ENCODE data around the gene APBA1.

DNA sequence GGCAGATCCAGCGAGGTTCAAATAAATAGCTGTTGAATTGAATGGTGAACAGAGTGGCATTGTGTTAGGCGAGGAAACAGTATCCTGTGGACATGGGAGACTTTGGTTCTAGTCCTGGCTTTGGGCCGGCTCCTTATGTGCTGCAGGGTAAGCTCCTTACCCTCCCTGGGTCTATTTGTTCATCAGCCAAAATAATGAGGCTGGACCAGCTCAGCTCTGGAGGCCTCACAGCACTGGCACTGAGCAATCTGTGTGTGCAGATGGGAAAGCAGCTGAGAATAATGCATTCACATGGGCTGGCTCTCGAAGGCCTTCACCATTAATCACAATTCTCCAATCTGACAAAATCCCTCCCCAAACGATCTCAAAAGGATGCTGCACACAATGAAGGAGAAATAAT lies 81.9 kb downstream of the APBA1 start:
- TF ChIP-seq CTCF (IDR thresholded peaks at IDR 0.05; ENCODE audit: low read depth, low read length) (no peak), POLR2A (IDR thresholded peaks at IDR 0.05; ENCODE audit: extremely low read depth, insufficient read length) (no peak)

Measured in NB4 (cell line).